ENCODE measurements around the gene KCTD7. TPM values are rescaled to one million over a fixed set of nuclear protein-coding genes. Genes with fewer than 3 reads are reported as not detected.
"Not testable (repeated sequence)": the region's sequence is repeated elsewhere in the genome, so short reads cannot be mapped to it uniquely, and the experiment has no call there.

Gene KCTD7
- total RNA-seq, 1 experiment from 2014 or later = 28.0 TPM

GRCh38 chr7:66592597-66593146 lies 36.0 kb upstream of the KCTD7 start:
- Histone ChIP-seq H3K4me1 (ENCODE audit: control insufficient read depth, insufficient read depth, low read length) (peaks cover 21% of the 10 kb centered on the region), H3K27ac (ENCODE audit: low read length) (peak overlapping the region; percentile 93), H3K4me3 (ENCODE audit: low read depth in 2 of 2, low read length in 2 of 2) (peak overlapping the region; percentile 96 to 97)
- H3K36me3 ChIP-seq (ENCODE audit: control insufficient read depth, insufficient read depth, low read length); in situ Hi-C loops (cut with HindIII; ENCODE audit: low pct_unique_long_range_greater_than_20kb, low sequenced_read_pairs); ATAC-seq; H3K27me3 ChIP-seq (ENCODE audit: control insufficient read depth, insufficient read depth, low read length); POLR2A ChIA-PET; DNase-seq (ENCODE audit: low read depth, low spot score); H3K9me3 ChIP-seq (ENCODE audit: control insufficient read depth, insufficient read depth, low read depth, low read length); intact Hi-C loops (cut with micrococcal nuclease; ENCODE audit: unreplicated experiment): not testable (repeated sequence)
- CTCF ChIA-PET = interaction anchor here (0.6 kb wide), 1 partner anchor 230 kb away, joined by 5 read pairs; no protein-coding TSS in a partner anchor
- TSS peak; percentile 89 for BruUV-seq (replicated peaks)

GRCh38 chr7:66594082-66594481 lies 34.6 kb upstream of the KCTD7 start:
- CTCF ChIA-PET; DNase-seq (ENCODE audit: low read depth, low spot score); in situ Hi-C loops (cut with HindIII; ENCODE audit: low pct_unique_long_range_greater_than_20kb, low sequenced_read_pairs); H3K4me3 ChIP-seq (ENCODE audit: low read depth in 2 of 2, low read length in 2 of 2); BruUV-seq (replicated peaks); intact Hi-C loops (cut with micrococcal nuclease; ENCODE audit: unreplicated experiment); ATAC-seq; H3K9me3 ChIP-seq (ENCODE audit: control insufficient read depth, insufficient read depth, low read depth, low read length); H3K36me3 ChIP-seq (ENCODE audit: control insufficient read depth, insufficient read depth, low read length); H3K27me3 ChIP-seq (ENCODE audit: control insufficient read depth, insufficient read depth, low read length); POLR2A ChIA-PET; H3K27ac ChIP-seq (ENCODE audit: low read length): not testable (repeated sequence)
- peaks cover 15% of the 10 kb centered on the region for H3K4me1 ChIP-seq (ENCODE audit: control insufficient read depth, insufficient read depth, low read length)

- no peak for DNase-seq (ENCODE audit: low read depth, low spot score)
- H3K27ac ChIP-seq (ENCODE audit: low read length) = no peak overlapping the region
- in situ Hi-C loops (cut with HindIII; ENCODE audit: low pct_unique_long_range_greater_than_20kb, low sequenced_read_pairs) = no loop called here
- POLR2A ChIA-PET = no interaction called here
- no peaks in the 10 kb centered on the region for H3K27me3 ChIP-seq (ENCODE audit: control insufficient read depth, insufficient read depth, low read length)
- H3K9me3 ChIP-seq (ENCODE audit: control insufficient read depth, insufficient read depth, low read depth, low read length) = no peaks in the 10 kb centered on the region
- CTCF ChIA-PET = no interaction called here
- no peak for TF ChIP-seq CTCF (IDR thresholded peaks at IDR 0.05)
- TF ChIP-seq TCF7L2 (IDR thresholded peaks at IDR 0.05; ENCODE audit: low read depth, low read length) = no peak
- no peak for TF ChIP-seq REST (IDR thresholded peaks at IDR 0.05; ENCODE audit: insufficient read depth in 1 of 2, low read depth in 2 of 2, low read length in 1 of 2)
- no TSS peak for BruUV-seq (replicated peaks)
- H3K4me1 ChIP-seq (ENCODE audit: control insufficient read depth, insufficient read depth, low read length) = peaks cover 4% of the 10 kb centered on the region; the same call in 1 of the 2 replicates
- H3K36me3 ChIP-seq (ENCODE audit: control insufficient read depth, insufficient read depth, low read length) = no peaks in the 10 kb centered on the region
- H3K4me3 ChIP-seq (ENCODE audit: low read depth in 2 of 2, low read length in 2 of 2) = no peak overlapping the region
- intact Hi-C loops (cut with micrococcal nuclease; ENCODE audit: unreplicated experiment) = no loop called here
- no peak for ATAC-seq
These were observed 31.2 kb upstream of the KCTD7 start for GRCh38 chr7:66597461-66597860.

Data from Panc1 (cell line).